Hypothalamus (tissue), 51 donors: Measurements from ENCODE around the gene LOXHD1.

Experiments
- DNase-seq, 51 donors: peaks; one replicate each; lab custom pipeline; 2025; lab: John Stamatoyannopoulos, UW

LOXHD1 gene

DNA sequence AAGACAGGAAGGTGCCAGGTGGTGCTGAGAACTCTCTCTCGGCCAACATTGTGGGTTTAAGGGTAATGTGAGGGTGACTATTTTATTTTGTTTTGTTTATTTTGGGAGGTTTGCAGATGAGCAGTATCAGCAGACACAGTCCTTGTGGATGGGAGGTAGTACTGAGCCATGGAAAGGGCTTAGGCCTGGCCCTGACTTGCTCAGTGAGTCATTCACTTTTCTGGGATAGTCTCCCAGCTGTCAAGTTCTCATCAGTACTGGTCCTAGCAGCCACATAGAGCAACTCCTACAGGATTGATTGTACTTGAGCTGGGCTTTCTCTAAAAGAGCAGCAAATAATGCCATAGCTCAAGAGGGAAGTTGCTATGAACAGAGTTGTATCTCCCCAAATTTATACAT lies 175.2 kb downstream of the LOXHD1 start:
- no peak for DNase-seq

DNA sequence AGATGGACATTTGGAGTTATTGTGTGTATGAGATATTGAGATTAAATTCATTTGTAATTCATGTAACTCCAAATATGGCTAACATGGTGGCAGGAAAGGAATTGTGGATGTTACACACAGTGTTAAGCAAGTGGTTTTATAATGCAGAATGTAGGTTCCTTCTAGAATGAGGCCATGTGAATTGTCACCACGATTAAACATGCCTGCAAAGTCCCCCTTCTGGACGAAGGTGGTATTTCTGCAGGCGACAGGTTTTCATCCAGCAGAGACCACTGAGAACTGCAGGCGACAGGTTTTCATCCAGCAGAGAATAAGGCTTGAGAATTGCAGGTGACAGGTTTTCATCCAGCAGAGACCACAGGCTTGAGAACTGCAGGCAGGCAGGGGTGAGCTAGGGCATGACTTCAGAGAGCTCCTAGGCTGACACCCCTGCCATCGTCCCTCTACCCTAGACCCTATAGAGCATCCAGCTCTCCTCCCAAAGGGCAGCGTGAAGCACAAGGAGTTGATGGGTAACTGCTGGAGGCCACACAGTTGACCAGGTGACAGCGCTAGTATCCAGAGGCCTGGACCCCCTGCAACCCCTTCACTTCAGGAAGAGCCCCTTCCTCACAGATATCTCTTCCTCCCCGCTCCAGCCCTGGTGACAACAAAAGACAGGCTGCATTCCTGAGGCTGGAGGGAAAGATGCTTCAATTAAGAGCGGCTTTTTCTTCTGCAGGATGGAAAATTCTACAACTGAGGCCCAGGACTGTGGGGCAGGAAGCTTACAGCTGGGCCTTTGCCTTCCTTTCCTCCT lies 175.8 kb downstream of the LOXHD1 start:
- peak in 8 of 51 donors; percentile 4 to 25 (median 7) for DNase-seq

- DNase-seq: no peak
Observed at GRCh38 chr18:46480226-46480625, 176.8 kb downstream of the LOXHD1 start.

DNA sequence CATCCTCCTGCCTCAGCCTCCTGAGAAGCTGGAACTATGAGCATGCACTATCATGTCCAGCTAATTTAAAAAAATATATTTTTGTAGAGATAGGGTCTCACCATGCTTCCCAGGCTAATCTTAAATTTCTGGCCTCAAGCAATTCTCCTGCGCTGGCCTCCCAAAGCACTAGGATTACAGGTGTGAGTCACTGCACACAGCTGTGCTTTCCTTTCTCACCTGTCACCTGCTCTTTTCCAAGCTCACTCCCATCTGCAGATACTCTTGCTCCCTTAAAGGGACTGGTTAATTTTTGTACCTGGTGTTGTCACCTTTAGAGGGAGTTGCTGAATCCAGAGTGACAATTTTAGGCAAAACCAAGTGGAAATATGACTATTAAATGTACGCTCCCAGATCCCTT lies 178.2 kb downstream of the LOXHD1 start:
- no peak for DNase-seq

DNA sequence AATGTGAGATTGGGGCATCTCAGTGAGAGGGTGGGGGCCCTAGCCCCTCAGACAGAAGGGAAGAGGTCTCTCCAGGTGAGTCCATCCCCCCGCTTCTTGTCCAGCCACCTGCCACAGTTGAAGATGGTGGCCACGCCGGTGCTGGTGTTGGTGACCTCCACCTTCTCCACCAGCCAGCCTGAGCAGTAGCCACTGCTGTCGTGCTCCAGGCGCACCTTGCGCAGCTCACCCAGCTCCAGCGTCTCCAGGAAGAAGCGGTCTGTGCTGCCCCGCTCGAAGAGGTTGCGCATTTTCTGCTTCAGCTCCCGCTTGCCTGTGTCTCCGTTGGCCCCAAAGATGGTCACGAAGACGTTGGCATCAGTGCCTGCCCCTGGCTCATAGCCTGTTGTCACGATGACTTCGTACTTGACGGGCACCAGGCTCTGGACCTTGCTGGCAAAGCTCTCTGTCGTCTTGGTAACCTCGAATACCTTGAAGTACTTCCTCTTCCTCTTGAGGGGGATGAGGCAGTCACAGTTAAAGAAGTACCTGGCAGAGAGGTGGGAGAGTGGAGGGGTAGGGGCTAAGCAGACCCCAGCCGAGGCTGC lies 179.5 kb downstream of the LOXHD1 start:
- DNase-seq: no peak

- DNase-seq: no peak
Observed at GRCh38 chr18:46475390-46475752, 181.6 kb downstream of the LOXHD1 start.

GRCh38 chr18:46474487-46475389 lies 182.3 kb downstream of the LOXHD1 start:
- DNase-seq: no peak

- DNase-seq: no peak
Observed at GRCh38 chr18:46471809-46472498, 185.1 kb downstream of the LOXHD1 start.

GRCh38 chr18:46470714-46471113 lies 186.3 kb downstream of the LOXHD1 start:
- DNase-seq: no peak

DNA sequence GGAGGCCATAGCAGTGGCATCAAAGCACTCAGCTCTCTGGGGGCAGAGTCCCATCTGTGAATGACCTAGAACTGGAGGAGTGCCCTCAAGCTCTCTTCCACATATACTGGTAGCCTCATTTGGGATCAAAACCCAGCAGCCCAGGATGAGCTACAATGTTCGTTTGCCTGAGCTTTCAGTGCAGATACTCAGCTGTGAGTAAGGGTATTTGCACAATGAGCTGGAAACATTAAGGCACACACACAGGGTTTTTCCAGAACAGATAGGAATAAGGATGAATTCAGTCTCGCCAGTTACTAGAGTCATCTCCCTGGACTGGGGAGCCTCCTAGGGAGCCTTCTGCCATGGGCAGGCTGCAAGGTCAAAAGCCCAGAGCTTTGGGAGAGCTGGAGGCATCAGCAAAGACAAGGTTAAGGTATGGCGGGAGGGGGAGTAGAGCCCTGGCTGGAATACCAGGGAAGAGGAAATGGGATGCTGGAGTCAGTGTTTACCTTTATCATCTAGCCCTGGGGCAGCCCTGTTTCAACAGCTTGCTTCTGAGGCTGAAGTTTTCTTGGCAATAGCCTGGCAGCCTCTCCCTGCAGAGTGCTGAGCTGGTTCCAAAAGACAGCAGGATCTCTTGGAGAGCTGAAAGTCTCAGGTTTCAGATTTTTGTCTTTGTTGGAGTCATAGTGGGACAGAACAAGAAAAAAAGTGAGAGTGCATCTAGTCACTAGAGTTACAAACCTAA lies 187.7 kb downstream of the LOXHD1 start:
- DNase-seq: no peak

DNA sequence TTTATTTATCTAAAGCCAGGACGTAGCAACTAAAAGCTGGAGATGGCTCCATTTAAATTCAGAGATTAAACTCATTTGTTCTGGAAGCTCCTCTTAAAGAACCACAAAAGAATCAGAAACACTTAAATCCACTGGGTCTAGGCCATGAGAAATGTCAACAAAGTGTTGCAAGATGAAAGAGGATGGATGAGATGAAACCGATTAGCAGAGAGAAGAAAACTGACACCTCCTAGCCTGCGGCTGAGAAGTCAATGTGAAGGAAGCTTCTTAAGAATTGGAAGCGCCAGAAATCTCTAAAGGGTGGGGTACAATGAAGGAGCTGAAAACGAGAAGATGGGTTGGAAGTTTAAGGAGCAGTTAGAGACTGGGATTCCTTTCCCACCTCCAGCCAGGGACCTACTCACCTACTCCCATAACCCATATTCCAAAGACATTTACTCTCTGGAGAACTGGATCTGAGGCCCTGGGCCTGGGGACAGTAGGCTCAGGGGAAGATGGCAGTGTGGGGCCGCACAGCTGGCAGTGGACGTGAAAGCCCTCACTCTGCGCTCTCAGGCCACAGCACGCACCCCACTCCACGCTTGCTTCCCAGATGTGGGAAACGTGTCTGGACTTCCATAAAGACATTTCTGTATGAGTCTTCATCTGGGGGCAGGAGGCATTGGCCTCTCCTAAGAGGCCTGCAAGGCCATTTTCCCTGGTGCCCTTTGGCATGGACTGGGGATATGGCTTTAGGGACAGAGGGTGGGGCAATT lies 188.4 kb downstream of the LOXHD1 start:
- no peak for DNase-seq

DNA sequence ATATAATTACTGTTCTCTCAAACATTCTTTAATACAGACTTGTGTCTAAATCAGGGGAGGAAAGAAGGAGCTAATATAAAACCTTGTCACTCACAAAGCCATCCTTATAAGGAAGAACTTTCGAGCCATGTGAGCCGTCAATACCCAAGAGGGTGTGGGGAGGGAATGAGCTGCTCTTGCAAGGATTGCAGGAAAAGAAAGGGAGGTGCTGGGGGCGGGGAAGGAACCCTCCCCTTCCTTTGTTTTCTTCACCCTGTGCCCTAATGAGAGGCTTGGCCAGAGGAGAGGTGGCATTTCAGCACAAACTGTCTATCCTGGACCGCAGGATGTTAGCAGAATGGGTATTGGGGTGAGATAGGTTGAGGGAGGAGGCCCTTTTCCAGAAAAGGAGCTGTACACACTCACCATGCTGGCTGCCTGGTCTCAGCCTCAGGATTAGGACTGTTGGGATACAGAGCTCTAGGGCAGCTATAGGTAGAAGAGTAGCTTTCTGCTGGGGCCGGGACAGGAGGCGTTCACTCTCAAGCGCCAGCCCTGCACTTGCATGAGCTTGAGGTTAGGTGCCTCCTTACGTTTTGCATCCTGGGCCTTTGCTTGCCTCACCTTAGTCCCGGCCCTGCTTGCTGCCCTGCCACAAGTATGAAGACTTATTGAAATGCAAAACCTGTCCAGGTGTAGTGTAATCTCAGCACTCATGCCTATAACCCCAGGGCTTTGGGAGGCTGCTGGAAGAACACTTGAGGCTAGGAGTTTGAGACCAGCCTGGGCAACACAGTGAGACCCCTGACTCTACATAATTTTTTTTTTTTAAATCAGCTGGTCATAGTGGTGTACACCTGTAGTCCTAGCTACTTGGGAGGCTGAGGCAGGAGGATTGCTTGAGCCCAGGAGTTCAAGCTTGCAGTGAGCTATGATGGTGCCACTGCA lies 190.5 kb downstream of the LOXHD1 start:
- no peak for DNase-seq

GRCh38 chr18:46464926-46465655 lies 191.9 kb downstream of the LOXHD1 start:
- no peak for DNase-seq

GRCh38 chr18:46462523-46462922 lies 194.5 kb downstream of the LOXHD1 start:
- DNase-seq: no peak

DNA sequence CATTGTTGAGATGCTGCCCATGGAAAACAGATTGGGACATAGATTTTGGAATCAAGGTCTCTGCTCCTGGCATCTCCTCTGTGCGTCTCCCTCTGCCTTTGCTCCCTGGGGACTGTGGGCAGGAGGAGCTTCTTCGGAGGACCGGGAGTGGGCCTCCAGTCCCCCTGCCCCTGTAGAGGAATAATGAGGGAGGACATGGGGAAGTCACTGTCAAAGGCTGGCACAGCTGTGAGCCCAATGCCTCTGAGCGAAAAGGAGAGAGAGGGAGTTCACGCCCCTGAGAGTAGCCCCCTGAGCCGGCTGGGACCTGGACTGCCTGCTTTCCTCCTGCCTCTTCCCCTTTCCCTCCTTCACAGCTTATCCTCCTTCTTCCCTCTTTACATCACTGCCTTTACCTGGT lies 195.0 kb downstream of the LOXHD1 start:
- DNase-seq: no peak

DNA sequence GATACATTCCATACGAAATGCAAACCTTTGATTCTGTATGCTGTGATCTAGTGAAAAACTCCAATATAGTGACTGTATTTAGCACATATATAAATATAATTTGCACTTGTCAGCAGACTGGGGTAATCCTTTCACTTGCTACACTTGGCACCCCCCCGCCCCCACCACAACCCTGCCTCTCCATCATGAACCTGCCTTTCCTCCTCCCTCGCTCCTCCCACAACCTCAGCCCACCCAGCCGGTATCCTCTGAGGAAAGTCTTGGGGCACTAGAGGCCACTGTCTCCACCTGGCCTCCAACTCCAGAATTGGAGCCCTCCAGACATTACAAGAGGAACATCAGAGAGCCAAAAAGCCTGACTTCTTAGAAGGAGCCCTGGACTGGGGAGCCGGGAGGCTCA lies 196.3 kb downstream of the LOXHD1 start:
- DNase-seq: no peak

GRCh38 chr18:46459789-46460455 lies 197.1 kb downstream of the LOXHD1 start:
- no peak for DNase-seq
